Measurements from ENCODE around the gene ZNF500.

ZNF500 gene

GRCh38 chr16:4701791-4702465 is 65.0 kb downstream of the ZNF500 start:
- TF ChIP-seq GATA3 (IDR thresholded peaks at IDR 0.05; ENCODE audit: low read depth, low read length) (no peak), GATA2 (IDR thresholded peaks at IDR 0.05; ENCODE audit: low read depth, low read length) (no peak)

- no peak for TF ChIP-seq GATA3 (IDR thresholded peaks at IDR 0.05; ENCODE audit: low read depth, low read length)
Observed at GRCh38 chr16:4700997-4701743, 65.8 kb downstream of the ZNF500 start.

GRCh38 chr16:4700380-4700996 is 66.5 kb downstream of the ZNF500 start:
- TF ChIP-seq GATA2 (IDR thresholded peaks at IDR 0.05; ENCODE audit: low read depth, low read length) (no peak), GATA3 (IDR thresholded peaks at IDR 0.05; ENCODE audit: low read depth, low read length) (no peak)

GRCh38 chr16:4699046-4699556 is 67.9 kb downstream of the ZNF500 start:
- TF ChIP-seq GATA3 (IDR thresholded peaks at IDR 0.05; ENCODE audit: low read depth, low read length) (no peak), GATA2 (IDR thresholded peaks at IDR 0.05; ENCODE audit: low read depth, low read length) (no peak)

GRCh38 chr16:4698321-4699045 is 68.5 kb downstream of the ZNF500 start:
- TF ChIP-seq GATA2 (IDR thresholded peaks at IDR 0.05; ENCODE audit: low read depth, low read length) (no peak), GATA3 (IDR thresholded peaks at IDR 0.05; ENCODE audit: low read depth, low read length) (no peak)
